ENCODE results near the gene MRPL28. TPM values are rescaled to one million over a fixed set of nuclear protein-coding genes. Genes with fewer than 3 reads are reported as not detected.

MRPL28 gene
- total RNA-seq = 111 and 136 TPM in 2 replicates

DNA sequence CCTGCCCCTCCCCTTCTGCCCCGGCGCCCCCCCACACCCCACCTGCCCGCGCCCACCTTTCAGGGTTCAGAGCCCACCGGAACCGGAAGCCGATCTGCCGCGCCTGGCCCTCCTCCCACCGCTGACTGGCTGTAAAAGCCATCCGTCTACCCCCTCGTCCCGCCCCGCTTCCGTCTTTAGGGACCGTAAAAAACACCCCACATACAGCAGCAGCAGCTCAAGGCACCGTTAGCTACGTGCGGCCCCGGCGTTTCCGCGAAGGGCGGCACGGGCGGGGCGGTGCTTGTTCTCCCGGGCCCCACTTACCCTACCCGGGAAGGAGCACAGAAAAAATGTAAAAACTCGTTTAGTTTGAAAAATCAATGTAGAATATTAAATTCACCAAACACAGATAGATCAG is at the start of gene MRPL28:
Gene MRPL28, minus strand, starts transcription at position 96 of the 400 bp plus-strand sequence. CDS start 320 bp downstream, outside the sequence.

DNA sequence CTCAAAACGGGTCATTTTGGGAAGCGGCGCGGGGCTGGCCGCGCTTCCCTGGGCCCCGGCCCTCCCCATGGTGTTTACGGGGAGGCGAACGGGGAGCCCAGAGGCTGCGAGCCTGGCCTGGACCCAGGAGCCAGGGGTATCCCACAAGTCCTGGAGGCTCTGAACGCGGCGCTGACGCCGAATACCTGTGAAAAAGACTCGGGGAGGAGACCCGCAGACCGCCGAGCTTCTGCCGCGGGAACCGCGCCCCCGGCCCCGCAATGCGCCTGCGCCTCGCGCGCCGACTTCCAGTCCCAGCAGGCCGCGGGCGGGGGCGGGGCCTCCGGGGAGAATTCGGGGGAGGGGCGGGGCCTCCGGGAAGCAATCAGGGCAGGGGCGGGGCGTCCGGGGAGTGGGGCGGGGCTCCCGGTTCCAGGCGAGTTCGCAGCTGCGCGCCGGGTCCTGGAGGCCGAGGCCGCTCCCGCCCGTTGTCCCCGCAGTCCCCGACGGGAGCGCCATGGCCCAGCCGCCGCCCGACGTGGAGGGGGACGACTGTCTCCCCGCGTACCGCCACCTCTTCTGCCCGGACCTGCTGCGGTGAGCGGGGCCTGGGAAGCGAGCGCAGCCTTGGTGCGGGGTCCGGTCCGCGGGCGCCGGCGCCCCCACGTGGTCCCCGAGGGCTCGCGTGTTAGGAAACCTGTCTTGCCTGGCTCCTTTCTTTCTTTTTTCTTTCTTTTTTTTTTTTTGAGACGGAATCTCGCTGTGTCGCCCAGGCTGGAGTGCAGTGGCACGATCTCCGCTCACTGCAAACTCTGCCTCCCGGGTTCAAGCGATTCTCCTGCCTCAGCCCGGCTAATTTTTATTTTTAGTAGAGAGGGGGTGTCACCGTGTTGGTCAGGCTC is 31.4 kb upstream of the MRPL28 start, which contains the start of gene DECR2:
Gene DECR2, plus strand, starts transcription at position 418 of the 881 bp plus-strand sequence. Its CDS starts 79 bp downstream, at position 497.

DNA sequence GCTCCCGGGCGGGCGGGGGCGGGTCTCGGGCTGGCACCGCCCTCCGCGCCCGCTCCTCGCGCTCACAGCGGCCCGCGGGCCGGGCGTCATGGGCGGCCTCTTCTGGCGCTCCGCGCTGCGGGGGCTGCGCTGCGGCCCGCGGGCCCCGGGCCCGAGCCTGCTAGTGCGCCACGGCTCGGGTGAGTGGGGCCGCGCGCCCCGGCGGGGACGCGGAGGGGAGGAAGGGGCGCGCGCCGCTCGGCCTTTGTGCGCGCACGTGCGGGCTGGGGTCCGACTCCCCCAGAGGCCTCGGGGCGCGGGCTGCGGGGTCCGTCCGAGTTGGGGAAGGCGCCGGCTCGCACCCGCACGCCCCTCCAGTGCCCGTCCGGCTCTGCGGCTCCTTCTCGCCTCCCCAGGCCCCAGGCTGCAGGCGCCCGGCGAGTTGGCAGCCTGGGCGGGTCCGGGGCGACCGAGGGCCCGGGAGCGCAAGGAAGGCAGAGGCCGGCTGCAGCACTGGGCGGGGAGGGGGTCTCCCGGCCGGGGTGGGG is 26.9 kb upstream of the MRPL28 start, which contains the start of gene NME4:
Gene NME4, plus strand, starts transcription at position 65 of the 527 bp plus-strand sequence. Its CDS starts 24 bp downstream, at position 89.

DNA sequence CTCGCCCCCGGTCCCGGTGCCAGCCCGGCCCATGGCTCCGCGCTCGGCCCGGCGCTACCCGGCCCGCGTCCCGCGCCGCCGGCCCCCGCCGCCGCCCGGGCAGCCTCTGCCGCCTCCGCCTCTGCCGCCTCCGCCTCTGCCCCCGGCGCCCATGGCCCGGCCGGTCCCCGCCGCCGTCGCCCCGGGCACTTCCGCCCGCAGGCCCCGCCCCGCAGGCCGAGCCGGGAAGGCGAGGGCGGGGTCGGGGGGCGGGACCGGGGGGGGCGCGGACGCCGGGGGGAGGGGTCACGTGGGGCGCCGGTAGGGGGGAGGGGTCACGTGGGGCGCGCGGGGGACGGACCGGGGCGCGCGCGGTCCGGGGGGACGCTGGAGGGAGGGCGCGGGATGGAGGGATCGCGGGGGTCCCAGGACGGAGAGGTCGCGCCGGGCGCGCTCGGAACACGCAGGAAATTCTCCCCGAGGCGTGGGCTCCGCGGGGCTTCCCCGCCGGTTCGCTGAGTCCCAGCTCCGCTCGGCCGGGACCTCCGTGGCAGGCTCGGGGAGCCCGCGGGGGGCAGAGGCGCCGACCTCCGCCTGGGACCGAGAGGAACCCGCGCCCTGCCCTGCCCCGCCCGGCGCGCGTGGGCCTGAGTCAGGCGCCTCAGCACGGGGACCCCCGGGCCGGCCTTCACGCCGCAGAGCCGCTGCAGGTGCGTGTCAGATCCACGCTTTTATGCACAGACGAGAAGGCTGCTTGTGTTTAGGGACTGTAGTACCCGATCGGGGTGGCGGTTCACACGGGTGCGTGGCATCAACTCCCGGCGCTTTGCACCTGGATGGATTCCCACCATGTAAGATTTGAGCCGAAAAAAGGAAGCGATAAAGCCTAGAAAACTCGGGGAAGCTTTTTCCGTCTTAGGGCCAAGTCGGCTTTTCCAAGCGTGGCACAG is 11.7 kb upstream of the MRPL28 start, which contains the start of gene PGAP6:
Gene PGAP6, minus strand, starts transcription at position 190 of the 929 bp plus-strand sequence. Its CDS starts 157 bp downstream, at position 33.

GRCh38 chr16:352547-353403 is 17.6 kb downstream of the MRPL28 start, which contains the start of gene AXIN1:
Gene AXIN1 (minus strand): TSS chr16:352723. CDS start chr16:347025, 5,698 bp downstream.

Other genes starting within 250 kb of the MRPL28 start
- 5.6 and 5.8 TPM in 2 replicates for gene NPRL3, start 231.9 kb downstream of the MRPL28 start, total RNA-seq
- gene HBZ, start 217.9 kb downstream of the MRPL28 start, total RNA-seq = not detected in 2 replicates
- gene HBM, start 204.6 kb downstream of the MRPL28 start, total RNA-seq = not detected in 2 replicates
- gene HBA2, start 197.7 kb downstream of the MRPL28 start, total RNA-seq = not detected in 2 replicates
- not detected in 2 replicates for gene HBA1, start 193.9 kb downstream of the MRPL28 start, total RNA-seq
- 0.61 and 3.9 TPM in 2 replicates for gene HBQ1, start 190.1 kb downstream of the MRPL28 start, total RNA-seq
- 36.7 and 48.8 TPM in 2 replicates for gene LUC7L, start 141.1 kb downstream of the MRPL28 start, total RNA-seq
- 46.1 and 58.7 TPM in 2 replicates for gene FAM234A, start 135.7 kb downstream of the MRPL28 start, total RNA-seq
- 0.97 and 1.5 TPM in 2 replicates for gene RGS11, start 94.6 kb downstream of the MRPL28 start, total RNA-seq
- gene ARHGDIG, start 89.9 kb downstream of the MRPL28 start, total RNA-seq = 0.61 and 4.2 TPM in 2 replicates
- not detected in 2 replicates for gene PDIA2, start 87.4 kb downstream of the MRPL28 start, total RNA-seq
- gene AXIN1, start 17.8 kb downstream of the MRPL28 start, total RNA-seq = 18.8 and 22.9 TPM in 2 replicates
- gene PGAP6, start 11.4 kb upstream of the MRPL28 start, total RNA-seq = 78.0 and 93.9 TPM in 2 replicates
- gene NME4, start 26.7 kb upstream of the MRPL28 start, total RNA-seq = 76.4 and 117 TPM in 2 replicates
- 9.0 and 17.5 TPM in 2 replicates for gene DECR2, start 31.3 kb upstream of the MRPL28 start, total RNA-seq
- 23.4 and 24.8 TPM in 2 replicates for gene RAB11FIP3, start 55.1 kb upstream of the MRPL28 start, total RNA-seq
- 30.2 and 41.9 TPM in 2 replicates for gene CAPN15, start 157.2 kb upstream of the MRPL28 start, total RNA-seq
- gene PRR35, start 189.9 kb upstream of the MRPL28 start, total RNA-seq = under 0.01 TPM in 1 of 2 replicates, not detected in the other
- 1.6 and 2.0 TPM in 2 replicates for gene NHLRC4, start 196.5 kb upstream of the MRPL28 start, total RNA-seq
- 23.1 and 24.2 TPM in 2 replicates for gene PIGQ, start 199.4 kb upstream of the MRPL28 start, total RNA-seq
- 8.4 and 11.1 TPM in 2 replicates for gene RAB40C, start 219.5 kb upstream of the MRPL28 start, total RNA-seq

Data from epithelial cell of umbilical artery (primary cell).